ENCODE measurements around the gene RAB11FIP4. TPM values are rescaled to one million over a fixed set of nuclear protein-coding genes. Genes with fewer than 3 reads are reported as not detected.
A peak's percentile ranks its signal among the peaks of the same experiment; 100 is the strongest.

Gene RAB11FIP4
- total RNA-seq, 1 experiment from 2014 or later: 54.9 TPM

DNA sequence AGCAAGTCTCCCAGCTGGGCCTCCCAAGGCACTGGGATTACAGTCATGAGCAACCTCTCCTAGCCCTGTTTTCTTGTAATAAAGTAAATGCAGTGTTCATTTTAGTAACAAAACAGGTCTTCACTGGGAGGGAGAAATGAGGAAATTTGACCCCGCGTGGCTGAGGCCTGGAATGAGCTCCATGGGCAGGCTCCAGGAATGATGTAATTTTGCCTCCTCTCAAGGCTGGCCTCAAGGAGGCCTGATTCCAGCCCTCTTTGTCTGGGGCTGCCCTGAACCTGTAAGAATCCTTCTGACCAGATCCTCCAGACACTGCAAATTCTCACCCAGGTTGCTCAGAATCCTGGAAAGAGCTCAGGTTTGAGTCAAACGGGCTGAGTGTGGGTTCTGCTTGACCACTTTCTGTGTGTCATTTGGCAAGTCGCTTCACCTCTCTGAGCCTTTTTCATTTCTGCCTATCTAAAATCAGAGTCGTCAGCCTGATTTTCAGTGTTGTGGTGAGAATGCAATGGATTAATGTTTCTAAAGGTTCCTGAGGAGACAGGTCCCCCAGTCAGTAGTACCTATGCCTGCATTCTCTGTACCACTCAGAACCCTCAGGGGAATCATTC, 57.1 kb downstream of the RAB11FIP4 start:
- H3K4me1 Mint-ChIP-seq: peaks cover 14% of the 10 kb centered on the region

GRCh38 chr17:31449111-31449510, 57.6 kb downstream of the RAB11FIP4 start:
- ChIA-PET CTCF (interaction anchor here (1.0 to 1.7 kb wide), 7 partner anchors 12 to 68 kb away, joined by 3 to 7 read pairs (median 4); no protein-coding TSS in a partner anchor), POLR2A (interaction anchor here (0.6 to 1.7 kb wide), 2 partner anchors 19 to 391 kb away, joined by 4 to 5 read pairs; no protein-coding TSS in a partner anchor)
- no peaks in the 10 kb centered on the region for H3K27me3 Mint-ChIP-seq (ENCODE audit: low read depth)
- no peak for ATAC-seq
- no peak for DNase-seq (ENCODE audit: low spot score)
- peak overlapping the region; percentile 5; the same call in 1 of the 2 replicates for H3K27ac Mint-ChIP-seq
- no peak for TF ChIP-seq ZBTB43 (CRISPR knock-in tag; IDR thresholded peaks at IDR 0.05)
- TF ChIP-seq HMGA2 (CRISPR knock-in tag; IDR thresholded peaks at IDR 0.05): no peak
- TF ChIP-seq EMX1 (CRISPR knock-in tag; IDR thresholded peaks at IDR 0.05): no peak
- no peak for TF ChIP-seq JAZF1 (CRISPR knock-in tag; IDR thresholded peaks at IDR 0.05)
- TF ChIP-seq, protein P1, sequence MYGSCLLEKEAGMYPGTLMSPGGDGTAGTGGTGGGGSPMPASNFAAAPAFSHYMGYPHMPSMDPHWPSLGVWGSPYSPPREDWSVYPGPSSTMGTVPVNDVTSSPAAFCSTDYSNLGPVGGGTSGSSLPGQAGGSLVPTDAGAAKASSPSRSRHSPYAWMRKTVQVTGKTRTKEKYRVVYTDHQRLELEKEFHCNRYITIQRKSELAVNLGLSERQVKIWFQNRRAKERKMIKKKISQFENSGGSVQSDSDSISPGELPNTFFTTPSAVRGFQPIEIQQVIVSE (CRISPR knock-in tag; IDR thresholded peaks at IDR 0.05; ENCODE audit: borderline replicate concordance): no peak
- TF ChIP-seq, protein P2, sequence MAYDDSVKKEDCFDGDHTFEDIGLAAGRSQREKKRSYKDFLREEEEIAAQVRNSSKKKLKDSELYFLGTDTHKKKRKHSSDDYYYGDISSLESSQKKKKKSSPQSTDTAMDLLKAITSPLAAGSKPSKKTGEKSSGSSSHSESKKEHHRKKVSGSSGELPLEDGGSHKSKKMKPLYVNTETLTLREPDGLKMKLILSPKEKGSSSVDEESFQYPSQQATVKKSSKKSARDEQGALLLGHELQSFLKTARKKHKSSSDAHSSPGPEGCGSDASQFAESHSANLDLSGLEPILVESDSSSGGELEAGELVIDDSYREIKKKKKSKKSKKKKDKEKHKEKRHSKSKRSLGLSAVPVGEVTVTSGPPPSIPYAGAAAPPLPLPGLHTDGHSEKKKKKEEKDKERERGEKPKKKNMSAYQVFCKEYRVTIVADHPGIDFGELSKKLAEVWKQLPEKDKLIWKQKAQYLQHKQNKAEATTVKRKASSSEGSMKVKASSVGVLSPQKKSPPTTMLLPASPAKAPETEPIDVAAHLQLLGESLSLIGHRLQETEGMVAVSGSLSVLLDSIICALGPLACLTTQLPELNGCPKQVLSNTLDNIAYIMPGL (CRISPR knock-in tag; IDR thresholded peaks at IDR 0.05): no peak
- no peak for TF ChIP-seq FOXP1 (CRISPR knock-in tag; IDR thresholded peaks at IDR 0.05; ENCODE audit: borderline replicate concordance)
- no peak for TF ChIP-seq ZNF232 (CRISPR knock-in tag; IDR thresholded peaks at IDR 0.05)
- H3K36me3 Mint-ChIP-seq: no peaks in the 10 kb centered on the region
- peaks cover 14% of the 10 kb centered on the region for H3K4me1 Mint-ChIP-seq
- no peaks in the 10 kb centered on the region for H3K9me3 Mint-ChIP-seq
- no peak overlapping the region for H3K4me3 Mint-ChIP-seq

More for the DNA sequence above, 57.1 kb downstream of the RAB11FIP4 start:
- H3K27me3 Mint-ChIP-seq (ENCODE audit: low read depth): no peaks in the 10 kb centered on the region
- CTCF ChIA-PET: interaction anchor here (0.7 to 1.7 kb wide), 9 partner anchors 11 to 69 kb away, joined by 3 to 7 read pairs (median 4); no protein-coding TSS in a partner anchor
- H3K36me3 Mint-ChIP-seq: no peaks in the 10 kb centered on the region
- POLR2A ChIA-PET: interaction anchor here (0.6 to 1.7 kb wide), 2 partner anchors 19 to 392 kb away, joined by 4 to 5 read pairs; no protein-coding TSS in a partner anchor
- no peak for ATAC-seq
- DNase-seq (ENCODE audit: low spot score): no peak
- H3K4me3 Mint-ChIP-seq: no peak overlapping the region
- TF ChIP-seq GRHL2 (CRISPR knock-in tag; IDR thresholded peaks at IDR 0.05; ENCODE audit: insufficient replicate concordance, severe bottlenecking) (no peak), FOXJ3 (CRISPR knock-in tag; IDR thresholded peaks at IDR 0.05; ENCODE audit: borderline replicate concordance) (no peak), NR2C2 (CRISPR knock-in tag; IDR thresholded peaks at IDR 0.05) (no peak), FOXK1 (CRISPR knock-in tag; IDR thresholded peaks at IDR 0.05) (no peak)
- TF ChIP-seq, protein P3, sequence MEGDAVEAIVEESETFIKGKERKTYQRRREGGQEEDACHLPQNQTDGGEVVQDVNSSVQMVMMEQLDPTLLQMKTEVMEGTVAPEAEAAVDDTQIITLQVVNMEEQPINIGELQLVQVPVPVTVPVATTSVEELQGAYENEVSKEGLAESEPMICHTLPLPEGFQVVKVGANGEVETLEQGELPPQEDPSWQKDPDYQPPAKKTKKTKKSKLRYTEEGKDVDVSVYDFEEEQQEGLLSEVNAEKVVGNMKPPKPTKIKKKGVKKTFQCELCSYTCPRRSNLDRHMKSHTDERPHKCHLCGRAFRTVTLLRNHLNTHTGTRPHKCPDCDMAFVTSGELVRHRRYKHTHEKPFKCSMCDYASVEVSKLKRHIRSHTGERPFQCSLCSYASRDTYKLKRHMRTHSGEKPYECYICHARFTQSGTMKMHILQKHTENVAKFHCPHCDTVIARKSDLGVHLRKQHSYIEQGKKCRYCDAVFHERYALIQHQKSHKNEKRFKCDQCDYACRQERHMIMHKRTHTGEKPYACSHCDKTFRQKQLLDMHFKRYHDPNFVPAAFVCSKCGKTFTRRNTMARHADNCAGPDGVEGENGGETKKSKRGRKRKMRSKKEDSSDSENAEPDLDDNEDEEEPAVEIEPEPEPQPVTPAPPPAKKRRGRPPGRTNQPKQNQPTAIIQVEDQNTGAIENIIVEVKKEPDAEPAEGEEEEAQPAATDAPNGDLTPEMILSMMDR (IDR thresholded peaks at IDR 0.05): no peak
- TF ChIP-seq, protein P4, sequence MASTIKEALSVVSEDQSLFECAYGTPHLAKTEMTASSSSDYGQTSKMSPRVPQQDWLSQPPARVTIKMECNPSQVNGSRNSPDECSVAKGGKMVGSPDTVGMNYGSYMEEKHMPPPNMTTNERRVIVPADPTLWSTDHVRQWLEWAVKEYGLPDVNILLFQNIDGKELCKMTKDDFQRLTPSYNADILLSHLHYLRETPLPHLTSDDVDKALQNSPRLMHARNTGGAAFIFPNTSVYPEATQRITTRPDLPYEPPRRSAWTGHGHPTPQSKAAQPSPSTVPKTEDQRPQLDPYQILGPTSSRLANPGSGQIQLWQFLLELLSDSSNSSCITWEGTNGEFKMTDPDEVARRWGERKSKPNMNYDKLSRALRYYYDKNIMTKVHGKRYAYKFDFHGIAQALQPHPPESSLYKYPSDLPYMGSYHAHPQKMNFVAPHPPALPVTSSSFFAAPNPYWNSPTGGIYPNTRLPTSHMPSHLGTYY (CRISPR knock-in tag; IDR thresholded peaks at IDR 0.05): no peak
- no peaks in the 10 kb centered on the region for H3K9me3 Mint-ChIP-seq
- H3K27ac Mint-ChIP-seq: no peak overlapping the region

GRCh38 chr17:31449746-31450145, 58.3 kb downstream of the RAB11FIP4 start:
- DNase-seq (ENCODE audit: low spot score) (no peak), ATAC-seq (no peak)
- no peak for TF ChIP-seq RORB (CRISPR knock-in tag; IDR thresholded peaks at IDR 0.05)
- no peak for TF ChIP-seq ETV6 (CRISPR knock-in tag; IDR thresholded peaks at IDR 0.05)
- TF ChIP-seq, protein P5, sequence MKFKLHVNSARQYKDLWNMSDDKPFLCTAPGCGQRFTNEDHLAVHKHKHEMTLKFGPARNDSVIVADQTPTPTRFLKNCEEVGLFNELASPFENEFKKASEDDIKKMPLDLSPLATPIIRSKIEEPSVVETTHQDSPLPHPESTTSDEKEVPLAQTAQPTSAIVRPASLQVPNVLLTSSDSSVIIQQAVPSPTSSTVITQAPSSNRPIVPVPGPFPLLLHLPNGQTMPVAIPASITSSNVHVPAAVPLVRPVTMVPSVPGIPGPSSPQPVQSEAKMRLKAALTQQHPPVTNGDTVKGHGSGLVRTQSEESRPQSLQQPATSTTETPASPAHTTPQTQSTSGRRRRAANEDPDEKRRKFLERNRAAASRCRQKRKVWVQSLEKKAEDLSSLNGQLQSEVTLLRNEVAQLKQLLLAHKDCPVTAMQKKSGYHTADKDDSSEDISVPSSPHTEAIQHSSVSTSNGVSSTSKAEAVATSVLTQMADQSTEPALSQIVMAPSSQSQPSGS (CRISPR knock-in tag; IDR thresholded peaks at IDR 0.05; ENCODE audit: borderline replicate concordance, low read depth): no peak
- TF ChIP-seq, protein P6, sequence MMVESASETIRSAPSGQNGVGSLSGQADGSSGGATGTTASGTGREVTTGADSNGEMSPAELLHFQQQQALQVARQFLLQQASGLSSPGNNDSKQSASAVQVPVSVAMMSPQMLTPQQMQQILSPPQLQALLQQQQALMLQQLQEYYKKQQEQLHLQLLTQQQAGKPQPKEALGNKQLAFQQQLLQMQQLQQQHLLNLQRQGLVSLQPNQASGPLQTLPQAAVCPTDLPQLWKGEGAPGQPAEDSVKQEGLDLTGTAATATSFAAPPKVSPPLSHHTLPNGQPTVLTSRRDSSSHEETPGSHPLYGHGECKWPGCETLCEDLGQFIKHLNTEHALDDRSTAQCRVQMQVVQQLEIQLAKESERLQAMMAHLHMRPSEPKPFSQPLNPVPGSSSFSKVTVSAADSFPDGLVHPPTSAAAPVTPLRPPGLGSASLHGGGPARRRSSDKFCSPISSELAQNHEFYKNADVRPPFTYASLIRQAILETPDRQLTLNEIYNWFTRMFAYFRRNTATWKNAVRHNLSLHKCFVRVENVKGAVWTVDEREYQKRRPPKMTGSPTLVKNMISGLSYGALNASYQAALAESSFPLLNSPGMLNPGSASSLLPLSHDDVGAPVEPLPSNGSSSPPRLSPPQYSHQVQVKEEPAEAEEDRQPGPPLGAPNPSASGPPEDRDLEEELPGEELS (CRISPR knock-in tag; IDR thresholded peaks at IDR 0.05): no peak
- no peak for TF ChIP-seq MXD4 (CRISPR knock-in tag; IDR thresholded peaks at IDR 0.05; ENCODE audit: borderline replicate concordance)
- no peak for TF ChIP-seq FOXP1 (CRISPR knock-in tag; IDR thresholded peaks at IDR 0.05; ENCODE audit: borderline replicate concordance)
- Mint-ChIP-seq H3K4me3 (no peak overlapping the region), H3K27ac (no peak overlapping the region; the same call in 1 of the 2 replicates), H3K36me3 (no peaks in the 10 kb centered on the region; the same call in 1 of the 2 replicates), H3K27me3 (ENCODE audit: low read depth) (no peaks in the 10 kb centered on the region), H3K4me1 (peaks cover 14% of the 10 kb centered on the region), H3K9me3 (0 out of 2 replicates have a peak, but pooled peaks cover under 1% of the 10 kb centered on the region)
- ChIA-PET CTCF (interaction anchor here (1.7 kb wide), 1 partner anchor 60 kb away, joined by 6 read pairs; no protein-coding TSS in a partner anchor), POLR2A (no interaction called here)

Measured in WTC11 (cell line).